Thyroid gland (tissue), 4 donors: Measurements from ENCODE around the gene DHRS4. TPM values are rescaled to one million over a fixed set of nuclear protein-coding genes. Genes with fewer than 3 reads are reported as not detected.
A peak's percentile ranks its signal among the peaks of the same experiment; 100 is the strongest.

Experiments used
- DNase-seq, 2 donors: peaks; one replicate each; pipeline ENCODE4 v3.0.0-alpha.2; 2019
- H3K27ac ChIP-seq, 3 donors: fragments of 200-600 bp; sonication (generic); 1 replicate in 2 of 3; 2 replicates in 1 of 3; pipeline ENCODE4 v1.5.1; 2016 to 2019; ENCODE audit warnings: mild to moderate bottlenecking in 1 of 3, moderate library complexity in 1 of 3
- H3K27me3 ChIP-seq: fragments of 200-600 bp; sonication (generic); one replicate; pipeline ENCODE4 v1.5.1; 2019
- H3K36me3 ChIP-seq, 2 donors: fragments of 200-600 bp; sonication (generic); one replicate each; pipeline ENCODE4 v1.5.1; 2016 to 2019
- H3K4me1 ChIP-seq, 2 donors: fragments of 200-600 bp; sonication (generic); one replicate each; pipeline ENCODE4 v1.5.1; 2017 to 2019
- H3K4me3 ChIP-seq, 3 donors: fragments of 200-600 bp; sonication (generic); replicated peaks in 1 of 3; 1 replicate in 2 of 3; 2 replicates in 1 of 3; pipeline ENCODE4 v1.5.1; 2016; ENCODE audit warnings: mild to moderate bottlenecking in 1 of 3
- H3K9me3 ChIP-seq: fragments of 200-600 bp; sonication (generic); one replicate; pipeline ENCODE4 v1.5.1; 2017
- POLR2A ChIP-seq, 2 donors: fragments of 450-650 bp; IDR thresholded peaks; one replicate each; pipeline ENCODE4 v1.6.1; 2017; ENCODE audit warnings: antibody characterized with exemption in 2 of 2, mild to moderate bottlenecking in 2 of 2, moderate library complexity in 1 of 2
- WGBS, 2 donors: methylation state at CpG; one replicate each; pipeline ENCODE4 v1.1.5; 2017; 5-methylcytosine and 5-hydroxymethylcytosine counted together
- intact Hi-C: fragments of 100-400 bp; cut with DNase I; formaldehyde crosslinking; loops from one replicate; pipeline ENCODE4 v1.15.1; 2023
- total RNA-seq, 4 donors: library from RNA; depleted of rRNA; stranded (reverse); fragments of >200 nt; gene quantifications; one replicate each; pipeline ENCODE4 v1.2.3, GENCODE V29; 2016
- TF ChIP-seq, protein P1 (sequence below), 6 experiments: fragments of 200-600 bp in 3 of 6; fragments of 450-650 bp in 3 of 6; sonication (generic) in 3 of 6; IDR thresholded peaks; one replicate each; pipeline ENCODE4 v1.5.1; 2016 to 2019; ENCODE audit warnings: antibody characterized with exemption in 6 of 6, mild to moderate bottlenecking in 2 of 6, inconsistent platforms in 1 of 6, moderate library complexity in 1 of 6

The DHRS4 gene
- total RNA-seq, 4 donors from 2014 or later = 19.2 to 55.7 (median 37.7) TPM

DNA sequence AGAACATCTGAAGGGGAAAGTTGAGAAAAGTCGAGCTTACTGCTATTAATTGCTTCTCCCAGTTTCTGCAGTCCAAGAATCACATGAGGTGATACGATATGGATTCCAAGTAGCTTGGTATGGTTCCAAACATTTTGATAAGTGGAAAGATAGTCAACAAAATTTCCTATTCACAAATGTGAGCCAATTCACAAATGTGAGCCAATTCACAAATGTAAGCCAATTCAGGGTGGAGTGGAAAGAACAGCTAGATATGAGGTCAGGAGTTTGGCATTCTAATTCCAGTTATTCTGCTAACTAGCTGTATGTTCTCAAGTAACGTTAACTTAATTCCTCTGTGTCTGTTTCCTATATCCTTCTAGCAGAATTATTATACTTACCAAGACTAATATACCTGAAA lies 37.6 kb upstream of the DHRS4 start:
- Histone ChIP-seq H3K4me3 (no peak overlapping the region), H3K36me3 (no peaks in the 10 kb centered on the region), H3K27me3 (no peaks in the 10 kb centered on the region), H3K4me1 (no peaks in the 10 kb centered on the region), H3K9me3 (no peaks in the 10 kb centered on the region), H3K27ac (peak overlapping the region in 1 of 3 donors; percentile 4)
- intact Hi-C loops = no loop called here
- TF ChIP-seq, protein P1, sequence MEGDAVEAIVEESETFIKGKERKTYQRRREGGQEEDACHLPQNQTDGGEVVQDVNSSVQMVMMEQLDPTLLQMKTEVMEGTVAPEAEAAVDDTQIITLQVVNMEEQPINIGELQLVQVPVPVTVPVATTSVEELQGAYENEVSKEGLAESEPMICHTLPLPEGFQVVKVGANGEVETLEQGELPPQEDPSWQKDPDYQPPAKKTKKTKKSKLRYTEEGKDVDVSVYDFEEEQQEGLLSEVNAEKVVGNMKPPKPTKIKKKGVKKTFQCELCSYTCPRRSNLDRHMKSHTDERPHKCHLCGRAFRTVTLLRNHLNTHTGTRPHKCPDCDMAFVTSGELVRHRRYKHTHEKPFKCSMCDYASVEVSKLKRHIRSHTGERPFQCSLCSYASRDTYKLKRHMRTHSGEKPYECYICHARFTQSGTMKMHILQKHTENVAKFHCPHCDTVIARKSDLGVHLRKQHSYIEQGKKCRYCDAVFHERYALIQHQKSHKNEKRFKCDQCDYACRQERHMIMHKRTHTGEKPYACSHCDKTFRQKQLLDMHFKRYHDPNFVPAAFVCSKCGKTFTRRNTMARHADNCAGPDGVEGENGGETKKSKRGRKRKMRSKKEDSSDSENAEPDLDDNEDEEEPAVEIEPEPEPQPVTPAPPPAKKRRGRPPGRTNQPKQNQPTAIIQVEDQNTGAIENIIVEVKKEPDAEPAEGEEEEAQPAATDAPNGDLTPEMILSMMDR (IDR thresholded peaks at IDR 0.05) = no peak
- no peak for TF ChIP-seq POLR2A (IDR thresholded peaks at IDR 0.05)
- WGBS, 2 donors = 50 to 61% methylated on average over 3 of the region's 3 CpGs
- DNase-seq = no peak

DNA sequence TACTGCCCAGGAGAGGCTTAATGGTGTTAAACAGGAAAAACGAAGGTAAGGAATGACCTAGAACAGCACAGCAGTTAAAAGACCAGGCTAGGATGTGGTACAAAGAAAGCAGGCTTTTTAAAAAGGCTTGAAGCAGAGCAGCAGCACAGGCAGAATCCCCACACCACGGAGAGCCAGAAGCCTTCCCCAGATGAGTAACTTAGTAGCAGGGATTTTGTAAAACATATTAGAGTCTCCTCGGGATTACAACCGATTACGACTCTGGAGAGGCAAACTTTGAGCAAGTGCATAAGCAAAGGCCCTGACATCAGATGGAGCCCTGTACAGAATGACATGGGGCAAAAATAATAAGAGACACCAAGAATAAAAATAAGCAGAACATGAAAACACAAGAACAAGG lies 37.1 kb upstream of the DHRS4 start:
- H3K27ac ChIP-seq = peak overlapping the region in 1 of 3 donors; percentile 4
- no peaks in the 10 kb centered on the region for H3K9me3 ChIP-seq
- H3K4me1 ChIP-seq = no peaks in the 10 kb centered on the region
- H3K4me3 ChIP-seq = no peak overlapping the region
- WGBS, 2 donors = 62 to 73% methylated on average over 5 of the region's 5 CpGs
- no peak for TF ChIP-seq POLR2A (IDR thresholded peaks at IDR 0.05)
- TF ChIP-seq, protein P1 (IDR thresholded peaks at IDR 0.05) = no peak
- no peak for DNase-seq
- intact Hi-C loops = no loop called here
- H3K27me3 ChIP-seq = no peaks in the 10 kb centered on the region
- no peaks in the 10 kb centered on the region for H3K36me3 ChIP-seq

DNA sequence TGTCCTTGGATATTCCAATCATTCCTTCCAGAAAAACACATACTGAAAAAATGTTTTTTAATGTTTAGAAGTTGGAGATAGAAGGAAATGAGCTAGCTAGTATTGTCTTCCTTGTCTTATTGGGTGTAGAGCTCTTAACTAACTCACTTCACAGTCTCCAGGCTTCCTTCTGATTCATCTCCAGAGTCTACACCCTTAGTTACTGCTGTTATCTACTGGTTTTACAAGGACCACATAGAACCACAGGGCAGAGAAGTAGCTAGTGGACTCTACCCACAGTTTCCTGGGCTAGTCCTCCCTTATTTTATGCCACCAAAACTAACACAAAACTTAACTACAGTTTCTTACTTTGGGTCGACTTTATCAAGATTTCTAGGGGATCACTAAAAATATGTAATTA lies 31.0 kb upstream of the DHRS4 start:
- H3K4me1 ChIP-seq = no peaks in the 10 kb centered on the region
- 91 to 96% methylated on average over 1 of the region's 1 CpG for WGBS, 2 donors
- intact Hi-C loops = no loop called here
- DNase-seq = no peak
- no peaks in the 10 kb centered on the region for H3K9me3 ChIP-seq
- H3K4me3 ChIP-seq = no peak overlapping the region
- no peaks in the 10 kb centered on the region for H3K36me3 ChIP-seq
- no peaks in the 10 kb centered on the region for H3K27me3 ChIP-seq
- no peak for TF ChIP-seq POLR2A (IDR thresholded peaks at IDR 0.05)
- TF ChIP-seq, protein P1 (IDR thresholded peaks at IDR 0.05) = no peak
- H3K27ac ChIP-seq = no peak overlapping the region

DNA sequence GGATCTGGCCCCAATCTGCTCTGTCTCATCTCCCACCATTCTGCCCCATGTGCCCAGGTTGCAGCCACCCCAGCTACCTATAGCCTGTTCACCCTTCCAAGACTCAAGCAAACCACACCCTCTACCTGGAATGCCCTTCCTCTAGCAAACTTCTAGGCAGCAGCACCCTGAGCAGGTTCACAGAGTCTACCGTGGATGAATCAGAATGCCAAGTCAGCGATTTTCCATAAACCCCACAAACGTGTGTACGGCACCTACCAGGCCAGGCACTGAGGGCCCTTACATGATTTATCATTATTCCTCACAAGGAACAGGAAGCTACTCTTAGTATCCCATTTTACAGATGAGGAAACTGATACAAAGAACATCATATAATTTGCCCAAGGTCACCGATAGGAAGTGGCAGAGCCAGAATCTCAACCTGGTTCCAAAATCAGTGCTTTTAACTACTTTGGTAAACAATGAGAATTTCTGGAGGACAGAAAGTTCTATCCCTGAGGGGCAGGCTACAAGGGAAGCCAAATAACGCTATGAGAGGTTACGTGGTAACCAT lies 28.0 kb upstream of the DHRS4 start:
- no peak for DNase-seq
- Histone ChIP-seq H3K27me3 (no peaks in the 10 kb centered on the region), H3K4me1 (no peaks in the 10 kb centered on the region), H3K4me3 (no peak overlapping the region), H3K27ac (no peak overlapping the region), H3K36me3 (no peaks in the 10 kb centered on the region), H3K9me3 (no peaks in the 10 kb centered on the region)
- intact Hi-C loops = no loop called here
- WGBS, 2 donors = 90 to 94% methylated on average over 7 of the region's 7 CpGs
- TF ChIP-seq, protein P1 (IDR thresholded peaks at IDR 0.05) = no peak
- TF ChIP-seq POLR2A (IDR thresholded peaks at IDR 0.05) = no peak

DNA sequence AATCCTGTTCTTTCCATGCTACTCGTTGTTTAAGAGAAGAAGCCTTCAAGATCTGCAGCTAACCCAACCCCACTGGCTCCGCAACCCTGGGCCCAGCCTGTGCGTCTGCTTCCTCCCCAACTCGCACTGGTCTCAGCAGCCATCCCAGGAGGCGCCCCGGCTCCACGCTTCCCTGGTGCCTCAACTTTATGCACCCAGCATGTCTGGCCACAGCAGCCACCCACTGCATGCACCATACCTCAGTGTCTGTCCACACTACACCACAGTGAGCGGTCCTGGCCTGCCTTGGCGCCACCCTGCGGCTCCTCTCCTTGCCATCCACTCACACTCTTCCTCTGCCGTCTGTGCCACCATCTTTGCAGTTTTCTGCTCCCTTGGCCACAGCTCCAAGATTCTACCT lies 27.0 kb upstream of the DHRS4 start:
- H3K27ac ChIP-seq = no peak overlapping the region
- H3K9me3 ChIP-seq = no peaks in the 10 kb centered on the region
- no peak overlapping the region for H3K4me3 ChIP-seq
- no peaks in the 10 kb centered on the region for H3K4me1 ChIP-seq
- no peak for DNase-seq
- no peaks in the 10 kb centered on the region for H3K36me3 ChIP-seq
- no peaks in the 10 kb centered on the region for H3K27me3 ChIP-seq
- 93 to 95% methylated on average over 11 of the region's 11 CpGs for WGBS, 2 donors
- intact Hi-C loops = no loop called here
- TF ChIP-seq POLR2A (IDR thresholded peaks at IDR 0.05) = no peak
- TF ChIP-seq, protein P1 (IDR thresholded peaks at IDR 0.05) = no peak
